NOMO-1 (cell line): ENCODE data around the gene CYRIA.

Experiments
- DNase-seq, 2 experiments: peaks; one replicate each; lab custom pipeline; 2025; ENCODE audit not compliant: unreplicated experiment in 2 of 2; lab: John Stamatoyannopoulos, UW

CYRIA gene

GRCh38 chr2:16633621-16634430 lies 31.8 kb downstream of the CYRIA start:
- no peak for DNase-seq

- DNase-seq = no peak
Observed at GRCh38 chr2:16632598-16632997, 33.0 kb downstream of the CYRIA start.

GRCh38 chr2:16630463-16630862 lies 35.2 kb downstream of the CYRIA start:
- peak; percentile 66 to 90 for DNase-seq

GRCh38 chr2:16629770-16630169 lies 35.9 kb downstream of the CYRIA start:
- no peak for DNase-seq

GRCh38 chr2:16629044-16629443 lies 36.6 kb downstream of the CYRIA start:
- no peak for DNase-seq

- peak; percentile 24 to 42 for DNase-seq
Observed at GRCh38 chr2:16628314-16628713, 37.3 kb downstream of the CYRIA start.

- DNase-seq = peak in 1 of 2 experiments; percentile 10
Observed at GRCh38 chr2:16626997-16627605, 38.5 kb downstream of the CYRIA start.

- peak; percentile 28 to 62 for DNase-seq
Observed at GRCh38 chr2:16626497-16626896, 39.1 kb downstream of the CYRIA start.

- DNase-seq = no peak
Observed at GRCh38 chr2:16625759-16626158, 39.9 kb downstream of the CYRIA start.

GRCh38 chr2:16625201-16625729 lies 40.4 kb downstream of the CYRIA start:
- peak; percentile 91 to 92 for DNase-seq

GRCh38 chr2:16624436-16624780 lies 41.2 kb downstream of the CYRIA start:
- DNase-seq = no peak

GRCh38 chr2:16623564-16624435 lies 41.8 kb downstream of the CYRIA start:
- no peak for DNase-seq

GRCh38 chr2:16623031-16623430 lies 42.6 kb downstream of the CYRIA start:
- DNase-seq = no peak

GRCh38 chr2:16622399-16622968 lies 43.1 kb downstream of the CYRIA start:
- peak; percentile 30 to 84 for DNase-seq

GRCh38 chr2:16621316-16621715 lies 44.3 kb downstream of the CYRIA start:
- DNase-seq = no peak

- no peak for DNase-seq
Observed at GRCh38 chr2:16620590-16620989, 45.0 kb downstream of the CYRIA start.

GRCh38 chr2:16619576-16620245 lies 45.9 kb downstream of the CYRIA start:
- DNase-seq = no peak

- DNase-seq = peak; percentile 44 to 58
Observed at GRCh38 chr2:16617282-16618266, 48.1 kb downstream of the CYRIA start.
